ENCODE data around the gene VPS50. TPM values are rescaled to one million over a fixed set of nuclear protein-coding genes. Genes with fewer than 3 reads are reported as not detected.

VPS50 gene
- total and polyA plus RNA-seq, 2 donors (not counting 3 experiments of a cell fraction or from before 2014, with no cell fraction given), result 6.6 to 25.6 TPM

GRCh38 chr7:93198472-93198871 is 33.7 kb upstream of the VPS50 start:
- Histone ChIP-seq H3K4me3 (replicated peaks in 1 of 3; ENCODE audit: insufficient read depth in 1 of 3, low read depth in 1 of 3, low read length in 3 of 3) (no peak overlapping the region), H2AFZ (ENCODE audit: low read depth, low read length) (no peak overlapping the region), H3K27me3 (ENCODE audit: control insufficient read depth in 2 of 2, insufficient read depth in 2 of 2, low read length in 2 of 2) (peaks cover 2 to 18% of the 10 kb centered on the region in 2 experiments), H3K79me2 (ENCODE audit: control insufficient read depth, insufficient read depth, low read length) (no peaks in the 10 kb centered on the region), H3K27ac (ENCODE audit: insufficient read depth, low read depth, low read length) (no peak overlapping the region), H3K9me1 (replicated peaks; ENCODE audit: control insufficient read depth, extremely low read depth, insufficient read depth, low read length) (no peaks in the 10 kb centered on the region), H4K20me1 (replicated peaks; ENCODE audit: control insufficient read depth, extremely low read depth, insufficient read depth, low read length) (no peaks in the 10 kb centered on the region), H3K9ac (replicated peaks; ENCODE audit: extremely low read depth, insufficient read depth, low read length) (no peak overlapping the region), H3K9me3 (replicated peaks; ENCODE audit: control insufficient read depth, insufficient read depth, low read length) (no peaks in the 10 kb centered on the region), H3K36me3 (ENCODE audit: control insufficient read depth in 2 of 2, extremely low read depth in 1 of 2, insufficient read depth in 2 of 2, low read length in 2 of 2) (no peaks in the 10 kb centered on the region), H3K4me2 (ENCODE audit: insufficient read depth, low read length) (no peak overlapping the region), H3K4me1 (ENCODE audit: control insufficient read depth, extremely low read depth, insufficient read depth, low read length) (no peaks in the 10 kb centered on the region)
- ChIA-PET CTCF (no interaction called here), POLR2A (no interaction called here)
- no peak for TF ChIP-seq JUN (IDR thresholded peaks at IDR 0.05; ENCODE audit: borderline replicate concordance, insufficient read depth, insufficient read length, low read depth)
- TF ChIP-seq EZH2 (IDR thresholded peaks at IDR 0.05; ENCODE audit: borderline replicate concordance, low read depth, low read length, severe bottlenecking), result no peak
- no peak for TF ChIP-seq MYC (IDR thresholded peaks at IDR 0.05; ENCODE audit: low read depth, low read length)
- TF ChIP-seq MAX (IDR thresholded peaks at IDR 0.05; ENCODE audit: insufficient read depth, insufficient read length), result no peak
- no peak for TF ChIP-seq FOS (IDR thresholded peaks at IDR 0.05; ENCODE audit: borderline replicate concordance, insufficient read depth, low read length)
- no peak for TF ChIP-seq POLR2AphosphoS5 (IDR thresholded peaks at IDR 0.05; ENCODE audit: insufficient read depth, low read depth, low read length)
- TF ChIP-seq GATA2 (IDR thresholded peaks at IDR 0.05; ENCODE audit: insufficient read depth, insufficient read length, low read depth, low read length), result no peak
- no peak for TF ChIP-seq CTCF (IDR thresholded peaks at IDR 0.05; ENCODE audit: extremely low read depth in 1 of 2, insufficient read depth in 1 of 2, low read depth in 1 of 2, low read length in 2 of 2)
- TF ChIP-seq POLR2A (IDR thresholded peaks at IDR 0.05; ENCODE audit: low read depth, low read length), result no peak
- no peak for DNase-seq (ENCODE audit: low read depth, low spot score)
- intact Hi-C loops (cut with micrococcal nuclease), result no loop called here
- dilution Hi-C loops (cut with MboI; ENCODE audit: extremely low pct_ligation_motif_present, low sequenced_read_pairs), result no loop called here
- FAIRE-seq, result no peak
- no TSS peak for BruUV-seq (replicated peaks)
